ENCODE results near the gene ABLIM2. TPM values are rescaled to one million over a fixed set of nuclear protein-coding genes. Genes with fewer than 3 reads are reported as not detected.

The ABLIM2 gene
- total RNA-seq, 2 donors from 2014 or later: 2.6 to 7.3 TPM

DNA sequence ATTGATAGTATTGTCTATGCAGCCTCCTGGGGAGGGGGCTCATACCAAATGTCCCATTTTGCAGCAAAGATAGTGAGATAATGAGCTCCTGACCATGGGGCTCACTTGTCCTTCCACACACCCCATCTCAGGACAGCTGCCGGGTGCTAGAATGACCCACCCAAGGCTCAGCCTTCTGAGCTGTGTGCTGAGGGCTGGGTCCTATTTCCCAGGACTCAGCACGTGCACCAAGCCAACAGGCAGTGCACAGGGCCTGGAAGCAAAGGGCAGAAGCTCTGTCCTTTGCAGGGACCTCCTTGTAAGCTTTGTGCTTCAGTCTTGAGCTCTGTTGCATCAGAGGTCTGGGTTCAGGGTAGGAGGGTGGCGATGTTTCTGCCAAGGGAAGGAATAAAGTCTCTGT, 11.2 kb upstream of the ABLIM2 start:
- WGBS: 88% methylated on average over 3 of the region's 3 CpGs
- no peak for DNase-seq (ENCODE audit: low spot score)
- Histone ChIP-seq H3K36me3 (no peaks in the 10 kb centered on the region), H3K27me3 (replicated peaks; ENCODE audit: insufficient read depth) (no peaks in the 10 kb centered on the region), H3K27ac (no peak overlapping the region), H3K9me3 (no peaks in the 10 kb centered on the region), H3K4me1 (replicated peaks) (no peaks in the 10 kb centered on the region), H3K4me3 (no peak overlapping the region)
- TF ChIP-seq, protein P1, sequence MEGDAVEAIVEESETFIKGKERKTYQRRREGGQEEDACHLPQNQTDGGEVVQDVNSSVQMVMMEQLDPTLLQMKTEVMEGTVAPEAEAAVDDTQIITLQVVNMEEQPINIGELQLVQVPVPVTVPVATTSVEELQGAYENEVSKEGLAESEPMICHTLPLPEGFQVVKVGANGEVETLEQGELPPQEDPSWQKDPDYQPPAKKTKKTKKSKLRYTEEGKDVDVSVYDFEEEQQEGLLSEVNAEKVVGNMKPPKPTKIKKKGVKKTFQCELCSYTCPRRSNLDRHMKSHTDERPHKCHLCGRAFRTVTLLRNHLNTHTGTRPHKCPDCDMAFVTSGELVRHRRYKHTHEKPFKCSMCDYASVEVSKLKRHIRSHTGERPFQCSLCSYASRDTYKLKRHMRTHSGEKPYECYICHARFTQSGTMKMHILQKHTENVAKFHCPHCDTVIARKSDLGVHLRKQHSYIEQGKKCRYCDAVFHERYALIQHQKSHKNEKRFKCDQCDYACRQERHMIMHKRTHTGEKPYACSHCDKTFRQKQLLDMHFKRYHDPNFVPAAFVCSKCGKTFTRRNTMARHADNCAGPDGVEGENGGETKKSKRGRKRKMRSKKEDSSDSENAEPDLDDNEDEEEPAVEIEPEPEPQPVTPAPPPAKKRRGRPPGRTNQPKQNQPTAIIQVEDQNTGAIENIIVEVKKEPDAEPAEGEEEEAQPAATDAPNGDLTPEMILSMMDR (IDR thresholded peaks at IDR 0.05): no peak
- TF ChIP-seq POLR2A (IDR thresholded peaks at IDR 0.05) (no peak), POLR2AphosphoS5 (IDR thresholded peaks at IDR 0.05) (no peak)
- intact Hi-C loops (cut with DNase I): loop anchor here (10.0 kb wide), 1 partner anchor 235 kb away; no protein-coding TSS in a partner anchor

DNA sequence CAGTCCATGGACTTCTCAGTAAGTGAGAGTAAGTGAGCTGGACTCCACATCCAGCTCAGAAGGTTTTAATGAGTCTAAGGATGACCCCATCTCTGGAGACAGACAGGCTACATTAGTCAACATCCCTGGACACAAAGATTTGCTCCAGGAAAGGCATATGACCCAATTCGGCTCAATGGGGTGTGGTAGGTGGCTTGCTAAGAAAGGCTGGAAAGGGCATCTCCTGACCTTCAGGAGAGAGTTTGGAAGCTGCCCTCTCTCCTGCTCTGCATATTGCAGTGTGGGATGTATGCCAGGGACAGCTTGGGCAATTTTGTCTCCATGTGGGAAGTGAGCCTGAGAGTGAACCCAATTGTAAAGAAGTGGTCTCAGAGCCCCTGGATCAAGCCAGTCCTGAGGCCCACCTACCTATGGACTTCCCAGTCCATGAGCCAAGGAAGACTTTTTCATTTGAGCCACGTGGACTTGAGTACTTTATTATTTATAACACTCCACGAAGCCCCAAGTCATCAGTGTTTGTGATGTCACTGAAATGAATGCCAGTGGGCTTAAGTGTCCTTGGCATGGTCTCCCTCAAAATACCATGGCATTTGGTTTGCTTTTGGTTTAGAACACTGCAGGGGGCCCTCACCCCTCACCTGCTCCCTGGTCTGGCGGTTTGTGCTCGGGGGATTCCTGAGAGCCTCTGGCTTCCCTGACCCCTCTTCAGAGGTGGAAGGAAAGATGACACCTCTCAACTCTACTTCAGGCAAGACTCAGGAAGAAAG, 10.4 kb upstream of the ABLIM2 start:
- Histone ChIP-seq H3K36me3 (no peaks in the 10 kb centered on the region), H3K9me3 (no peaks in the 10 kb centered on the region), H3K4me3 (no peak overlapping the region), H3K27ac (no peak overlapping the region), H3K4me1 (replicated peaks) (no peaks in the 10 kb centered on the region), H3K27me3 (replicated peaks; ENCODE audit: insufficient read depth) (no peaks in the 10 kb centered on the region)
- intact Hi-C loops (cut with DNase I): no loop called here
- 84% methylated on average over 5 of the region's 5 CpGs for WGBS
- no peak for DNase-seq (ENCODE audit: low spot score)
- no peak for TF ChIP-seq POLR2AphosphoS5 (IDR thresholded peaks at IDR 0.05)
- TF ChIP-seq POLR2A (IDR thresholded peaks at IDR 0.05): no peak
- TF ChIP-seq, protein P1 (IDR thresholded peaks at IDR 0.05): no peak

DNA sequence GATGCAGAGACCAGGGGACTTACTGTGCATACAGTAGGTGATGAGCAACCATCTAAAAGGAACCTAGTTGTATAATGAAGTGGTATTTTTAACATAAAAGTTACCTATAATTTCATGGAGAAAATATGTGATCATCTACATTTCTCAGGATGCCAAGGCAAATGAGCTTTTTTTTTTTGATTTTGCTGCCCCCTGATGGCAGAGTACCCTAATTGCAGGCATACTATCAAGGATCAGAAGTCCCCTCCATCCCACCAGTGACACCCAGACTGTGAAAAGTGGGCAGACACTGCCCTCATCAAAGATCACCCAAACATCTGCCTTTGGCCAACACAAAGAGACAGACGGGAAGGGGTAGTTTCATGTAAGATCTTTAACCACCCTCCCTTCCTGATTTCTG, 9.6 kb upstream of the ABLIM2 start:
- Histone ChIP-seq H3K27me3 (replicated peaks; ENCODE audit: insufficient read depth) (no peaks in the 10 kb centered on the region), H3K36me3 (no peaks in the 10 kb centered on the region), H3K27ac (no peak overlapping the region), H3K4me3 (no peak overlapping the region), H3K9me3 (no peaks in the 10 kb centered on the region), H3K4me1 (replicated peaks) (no peaks in the 10 kb centered on the region)
- no peak for DNase-seq (ENCODE audit: low spot score)
- intact Hi-C loops (cut with DNase I): no loop called here
- WGBS: 93% methylated on average over 1 of the region's 1 CpG
- TF ChIP-seq, protein P1 (IDR thresholded peaks at IDR 0.05): no peak
- TF ChIP-seq POLR2A (IDR thresholded peaks at IDR 0.05) (no peak), POLR2AphosphoS5 (IDR thresholded peaks at IDR 0.05) (no peak)

DNA sequence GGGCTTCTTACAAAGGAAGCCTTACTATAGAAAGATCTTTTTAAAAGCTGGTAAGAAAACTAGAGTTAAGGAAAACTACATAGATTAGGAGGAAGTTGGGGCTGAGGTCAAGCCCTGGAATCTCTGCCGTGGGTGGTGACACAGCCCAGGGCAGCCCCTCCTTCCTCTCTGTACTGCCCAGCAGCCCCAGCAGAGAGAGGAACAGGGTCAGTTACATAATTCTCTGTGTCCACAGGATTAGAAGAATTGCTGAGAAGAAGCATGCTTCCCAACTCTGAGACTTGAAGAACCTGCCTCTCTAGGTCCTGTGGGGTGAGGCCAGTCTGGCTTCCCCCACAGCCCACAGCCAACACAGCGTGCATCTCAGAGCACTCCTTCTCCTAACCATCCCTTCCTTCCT, 9.2 kb upstream of the ABLIM2 start:
- TF ChIP-seq POLR2AphosphoS5 (IDR thresholded peaks at IDR 0.05) (no peak), POLR2A (IDR thresholded peaks at IDR 0.05) (no peak)
- TF ChIP-seq, protein P1 (IDR thresholded peaks at IDR 0.05): no peak
- no peaks in the 10 kb centered on the region for H3K9me3 ChIP-seq
- WGBS: 32% methylated on average over 2 of the region's 2 CpGs
- H3K27me3 ChIP-seq (replicated peaks; ENCODE audit: insufficient read depth): no peaks in the 10 kb centered on the region
- no peak overlapping the region for H3K4me3 ChIP-seq
- no peaks in the 10 kb centered on the region for H3K36me3 ChIP-seq
- H3K27ac ChIP-seq: no peak overlapping the region
- intact Hi-C loops (cut with DNase I): no loop called here
- H3K4me1 ChIP-seq (replicated peaks): no peaks in the 10 kb centered on the region
- no peak for DNase-seq (ENCODE audit: low spot score)

DNA sequence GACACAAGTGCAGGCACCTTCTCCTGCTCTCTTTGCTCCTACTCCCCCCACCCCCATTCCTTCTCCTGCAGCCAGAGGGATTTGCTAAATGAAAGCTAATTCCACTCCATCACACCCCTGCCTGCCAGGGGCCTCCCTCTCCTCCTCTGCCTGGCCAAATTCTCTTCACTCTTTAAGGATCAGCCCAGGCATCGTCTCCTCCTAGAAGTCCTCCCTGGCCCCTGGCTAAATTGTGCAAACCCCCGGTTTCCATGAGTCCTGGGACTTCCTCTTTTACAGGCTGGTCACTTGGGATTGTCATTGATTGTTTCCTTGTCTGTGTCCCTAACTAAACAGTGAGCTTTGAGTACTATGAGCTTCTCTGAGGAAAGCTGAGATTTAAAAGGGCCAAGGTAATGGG, 8.7 kb upstream of the ABLIM2 start:
- WGBS: 56% methylated on average over 2 of the region's 2 CpGs
- H3K36me3 ChIP-seq: no peaks in the 10 kb centered on the region
- no peak overlapping the region for H3K4me3 ChIP-seq
- no peak for TF ChIP-seq POLR2A (IDR thresholded peaks at IDR 0.05)
- TF ChIP-seq POLR2AphosphoS5 (IDR thresholded peaks at IDR 0.05): no peak
- TF ChIP-seq, protein P1 (IDR thresholded peaks at IDR 0.05): no peak
- H3K4me1 ChIP-seq (replicated peaks): no peaks in the 10 kb centered on the region
- intact Hi-C loops (cut with DNase I): no loop called here
- H3K27ac ChIP-seq: no peak overlapping the region
- no peaks in the 10 kb centered on the region for H3K9me3 ChIP-seq
- DNase-seq (ENCODE audit: low spot score): no peak
- H3K27me3 ChIP-seq (replicated peaks; ENCODE audit: insufficient read depth): no peaks in the 10 kb centered on the region
